ENCODE measurements around the gene TUBB6. TPM values are rescaled to one million over a fixed set of nuclear protein-coding genes. Genes with fewer than 3 reads are reported as not detected.
A peak's percentile ranks its signal among the peaks of the same experiment; 100 is the strongest.

Gene TUBB6
- total and polyA plus RNA-seq, 12 donors: 61.9 to 602 (median 92.1) TPM

- peaks cover 0 to 93% (median 44%) of the 10 kb centered on the region in 9 donors for H3K36me3 ChIP-seq
- TF ChIP-seq CTCF (IDR thresholded peaks at IDR 0.05): no peak
- no peak for DNase-seq
- no peak for ATAC-seq
- 42 to 68% methylated on average over 2 of the region's 2 CpGs for WGBS, 2 donors
- no peaks in the 10 kb centered on the region for H3K27me3 ChIP-seq
- intact Hi-C loops (cut with DNase I): no loop called here
- peak overlapping the region in 4 of 10 donors; percentile 0 to 47 (median 24) for H3K27ac ChIP-seq
- no peak overlapping the region for H3K4me3 ChIP-seq
- no peaks in the 10 kb centered on the region for H3K9me3 ChIP-seq
- H3K4me1 ChIP-seq: peaks cover 0 to 62% (median 35%) of the 10 kb centered on the region in 9 donors
Observed at GRCh38 chr18:12334863-12335262, 26.8 kb downstream of the TUBB6 start.

GRCh38 chr18:12335503-12335902 is 27.5 kb downstream of the TUBB6 start:
- Histone ChIP-seq H3K36me3 (peaks cover 0 to 93% (median 44%) of the 10 kb centered on the region in 9 donors), H3K27me3 (no peaks in the 10 kb centered on the region), H3K4me3 (no peak overlapping the region), H3K4me1 (peaks cover 0 to 62% (median 35%) of the 10 kb centered on the region in 9 donors), H3K27ac (peak overlapping the region in 7 of 10 donors; percentile 0 to 39 (median 27)), H3K9me3 (no peaks in the 10 kb centered on the region)
- TF ChIP-seq CTCF (IDR thresholded peaks at IDR 0.05): no peak
- intact Hi-C loops (cut with DNase I): no loop called here
- no peak for DNase-seq
- whole genome bisulfite sequencing, 2 donors: 68 to 87% methylated on average over 7 of the region's 7 CpGs
- ATAC-seq: no peak

GRCh38 chr18:12336171-12336613 is 28.2 kb downstream of the TUBB6 start:
- ATAC-seq (peak in 4 of 8 donors; percentile 18 to 74 (median 48)), DNase-seq (no peak)
- H3K4me3 ChIP-seq: no peak overlapping the region
- peaks cover 0 to 62% (median 35%) of the 10 kb centered on the region in 9 donors for H3K4me1 ChIP-seq
- no peak for TF ChIP-seq CTCF (IDR thresholded peaks at IDR 0.05)
- H3K27me3 ChIP-seq: no peaks in the 10 kb centered on the region
- H3K36me3 ChIP-seq: peaks cover 0 to 93% (median 49%) of the 10 kb centered on the region in 9 donors
- no peaks in the 10 kb centered on the region for H3K9me3 ChIP-seq
- WGBS, 2 donors: 41 to 54% methylated on average over 2 of the region's 2 CpGs
- intact Hi-C loops (cut with DNase I): no loop called here
- H3K27ac ChIP-seq: peak overlapping the region in 4 of 10 donors; percentile 13 to 45 (median 27)

- TF ChIP-seq CTCF (IDR thresholded peaks at IDR 0.05): no peak
- Histone ChIP-seq H3K4me3 (no peak overlapping the region), H3K9me3 (no peaks in the 10 kb centered on the region), H3K27me3 (no peaks in the 10 kb centered on the region), H3K36me3 (peaks cover 0 to 94% (median 55%) of the 10 kb centered on the region in 9 donors), H3K4me1 (peaks cover 0 to 62% (median 35%) of the 10 kb centered on the region in 9 donors), H3K27ac (peak overlapping the region in 5 of 10 donors; percentile 13 to 53 (median 28))
- intact Hi-C loops (cut with DNase I): no loop called here
- DNase-seq: no peak
- ATAC-seq: no peak
- 42 to 65% methylated on average over 6 of the region's 6 CpGs for WGBS, 2 donors
Observed at GRCh38 chr18:12336887-12337286, 28.8 kb downstream of the TUBB6 start.

Measured in heart right ventricle (tissue), 16 donors.